ENCODE data around the gene CRADD.
"Not testable (repeated sequence)": the region's sequence is repeated elsewhere in the genome, so short reads cannot be mapped to it uniquely, and the experiment has no call there.

The CRADD gene

GRCh38 chr12:93788853-93789252 is 111.7 kb downstream of the CRADD start:
- DNase-seq: no peak

DNA sequence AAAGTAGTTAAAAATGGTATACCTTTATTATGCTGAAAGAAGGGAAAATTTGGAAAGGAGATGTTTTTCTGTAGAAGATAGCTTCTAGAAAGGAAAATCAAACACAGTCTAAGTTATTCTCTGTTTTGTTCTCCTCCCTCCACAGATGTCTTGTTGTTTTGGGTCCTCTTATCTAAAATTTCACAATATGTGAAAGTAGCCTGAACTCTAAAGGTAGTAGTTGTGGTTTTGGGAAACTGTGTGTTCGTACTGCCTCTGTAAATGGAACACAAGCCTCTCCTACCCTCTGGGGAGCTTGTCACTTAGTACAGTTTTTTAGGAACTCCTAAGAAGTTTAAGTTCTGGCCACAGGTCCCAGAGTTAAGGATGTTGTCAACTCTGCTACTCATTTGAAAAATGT is 112.6 kb downstream of the CRADD start:
- DNase-seq: no peak

GRCh38 chr12:93790472-93791152 is 113.4 kb downstream of the CRADD start:
- peak; percentile 49 to 60 for DNase-seq

DNA sequence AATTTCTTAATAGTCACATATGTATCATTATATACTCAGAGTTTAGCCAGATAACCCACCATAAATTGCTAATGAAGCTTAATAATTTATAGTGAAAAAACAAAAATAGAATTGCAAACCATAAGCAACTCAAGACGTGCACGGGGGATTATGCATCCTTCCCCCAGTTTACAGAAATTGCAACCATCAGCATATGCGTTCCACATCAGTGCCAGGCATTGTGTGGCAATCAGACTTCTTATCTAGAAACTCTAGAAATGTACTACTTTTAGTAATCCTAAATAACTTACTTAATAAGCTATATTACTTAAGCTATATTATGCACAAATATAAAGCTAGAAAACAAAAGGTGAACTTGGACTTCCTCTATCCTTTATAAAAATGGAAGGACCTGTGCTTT is 115.8 kb downstream of the CRADD start:
- DNase-seq: no peak

- DNase-seq: no peak
These were observed 116.8 kb downstream of the CRADD start for GRCh38 chr12:93793983-93794382.

GRCh38 chr12:93794738-93795137 is 117.6 kb downstream of the CRADD start:
- DNase-seq: no peak

DNA sequence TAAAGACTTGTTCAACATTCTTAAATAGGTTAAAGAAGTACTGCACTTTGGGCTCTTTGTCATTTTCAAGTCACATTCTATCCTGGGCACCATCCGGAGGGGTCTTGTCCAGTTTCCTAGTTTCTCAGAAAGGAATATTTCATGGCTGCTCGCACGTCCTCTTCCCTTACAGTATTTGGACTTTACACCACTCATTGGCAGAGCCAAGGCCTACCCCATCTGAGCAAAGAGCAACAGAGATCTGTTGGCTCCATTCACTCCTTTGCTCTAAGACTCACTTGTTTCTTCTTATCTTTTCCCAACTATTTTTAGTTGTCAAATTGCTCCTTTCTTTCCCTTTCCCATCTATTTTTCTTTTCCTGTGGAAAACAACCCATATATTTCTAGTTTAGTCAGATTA is 118.2 kb downstream of the CRADD start:
- no peak for DNase-seq

GRCh38 chr12:93796729-93797128 is 119.6 kb downstream of the CRADD start:
- no peak for DNase-seq

DNA sequence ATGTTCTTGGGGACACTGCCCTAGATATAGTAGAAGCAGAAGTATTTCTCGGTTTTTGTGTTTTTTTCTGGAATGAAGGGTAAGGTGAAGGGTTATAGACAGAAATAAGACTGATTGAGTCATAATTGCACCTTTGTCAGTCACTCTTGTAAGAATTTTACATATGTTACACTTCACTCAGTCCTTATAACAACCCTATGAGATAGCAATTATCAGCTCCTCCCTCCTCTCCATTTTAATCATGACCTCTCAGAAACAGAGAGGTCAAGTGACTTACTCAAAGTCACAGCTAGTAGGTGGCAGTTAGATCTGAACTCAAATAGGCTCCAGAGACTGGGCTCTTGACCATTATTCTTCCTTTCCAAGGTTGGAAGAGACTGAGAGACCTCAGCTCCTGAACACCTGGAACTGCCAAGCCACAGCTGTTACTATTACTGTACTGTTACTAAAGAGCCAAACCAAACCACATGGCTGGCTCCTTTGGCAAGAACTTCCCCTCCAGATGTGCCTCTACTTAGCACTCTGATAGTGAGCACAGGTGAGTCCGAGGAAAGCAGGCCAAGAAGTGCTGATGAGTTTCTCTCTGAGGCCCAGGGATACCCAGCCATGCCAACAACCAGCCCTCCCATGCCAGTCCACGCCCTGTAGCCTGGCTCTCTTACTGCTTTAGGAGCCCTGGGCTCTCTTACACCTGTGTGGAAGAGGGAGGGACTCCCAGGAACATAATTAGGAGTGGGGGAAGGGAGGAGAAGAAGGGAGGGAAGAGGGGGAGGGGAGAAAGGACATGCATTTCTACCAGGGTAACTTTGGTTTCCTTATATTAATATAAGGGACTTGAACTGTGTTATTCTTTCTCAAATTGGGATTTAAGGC is 121.3 kb downstream of the CRADD start:
- no peak for DNase-seq

- DNase-seq: not testable (repeated sequence)
These were observed 124.5 kb downstream of the CRADD start for GRCh38 chr12:93801666-93802065.

DNA sequence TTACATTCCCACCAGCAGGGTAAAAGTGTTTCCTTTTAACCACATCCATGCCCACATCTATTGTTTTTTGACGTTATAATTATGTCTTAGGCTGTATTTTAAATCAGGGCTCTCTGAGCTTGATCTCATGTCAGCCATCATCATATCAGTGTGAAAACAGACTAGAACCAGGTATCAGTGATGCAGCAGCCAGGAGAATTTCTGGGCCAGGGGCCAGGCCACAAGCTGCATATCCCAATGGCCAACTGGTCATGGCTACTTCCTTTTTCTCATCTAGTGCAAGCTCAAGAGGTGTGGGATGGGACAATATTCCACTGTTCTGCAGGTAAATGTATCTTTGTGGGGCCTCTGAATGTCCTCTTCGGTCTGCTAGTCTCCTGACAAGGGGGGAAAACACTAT is 125.1 kb downstream of the CRADD start:
- DNase-seq: no peak

DNA sequence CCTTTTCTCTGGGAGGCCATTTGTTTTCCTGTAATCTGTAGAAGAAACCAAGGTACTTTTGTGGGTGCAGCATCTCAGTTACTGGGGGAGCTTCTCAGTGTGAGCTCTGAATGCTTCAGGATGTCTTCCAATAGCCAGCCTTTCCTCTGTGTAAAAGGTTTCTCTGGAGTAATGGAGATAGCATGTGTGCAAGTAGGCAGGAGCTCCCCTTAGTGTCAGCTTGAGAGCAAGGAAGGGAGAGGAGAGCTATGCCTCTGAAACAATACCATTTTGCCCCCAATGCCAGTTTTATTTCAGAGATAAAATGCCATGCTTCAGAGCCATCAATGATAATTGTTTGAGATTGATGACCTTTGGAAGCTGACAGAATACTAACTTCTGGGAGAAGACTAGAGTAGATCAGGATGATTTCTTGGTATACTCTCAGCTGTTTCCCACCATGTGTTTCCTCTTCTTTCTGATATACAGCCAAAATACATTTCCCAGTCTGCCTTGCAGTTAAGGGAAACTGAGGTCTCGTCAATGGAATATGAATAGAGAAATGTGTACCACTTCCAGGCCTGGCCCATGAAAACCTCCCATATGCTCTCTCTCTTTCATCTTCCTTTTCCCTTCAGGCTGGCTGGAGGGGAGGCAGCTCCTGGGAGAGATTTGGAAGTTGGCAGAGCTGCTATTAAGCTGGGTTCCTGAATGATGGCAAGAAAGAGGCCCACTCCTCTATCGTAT is 125.7 kb downstream of the CRADD start:
- no peak for DNase-seq

DNA sequence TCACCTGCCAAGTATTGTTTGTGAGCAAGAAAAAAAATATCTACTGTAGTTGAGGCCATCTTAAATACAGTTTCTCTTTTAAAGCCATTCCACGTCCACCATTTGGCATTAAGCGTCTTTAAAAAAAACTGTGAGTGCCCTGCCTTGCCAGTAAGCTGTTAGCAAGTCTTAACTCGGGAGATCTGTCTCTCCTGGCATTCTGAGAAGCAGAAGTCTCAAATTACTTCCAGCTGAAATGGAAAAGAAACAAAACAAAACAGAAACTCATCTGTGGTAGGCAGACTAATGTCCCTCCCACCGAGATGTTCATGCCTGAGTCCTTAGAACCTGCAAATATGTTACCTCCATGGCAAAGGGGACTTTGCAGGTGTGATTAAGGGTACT is 126.2 kb downstream of the CRADD start:
- DNase-seq: no peak

GRCh38 chr12:93804392-93805179 is 127.4 kb downstream of the CRADD start:
- DNase-seq: no peak

- no peak for DNase-seq
These were observed 128.6 kb downstream of the CRADD start for GRCh38 chr12:93805736-93806141.

DNA sequence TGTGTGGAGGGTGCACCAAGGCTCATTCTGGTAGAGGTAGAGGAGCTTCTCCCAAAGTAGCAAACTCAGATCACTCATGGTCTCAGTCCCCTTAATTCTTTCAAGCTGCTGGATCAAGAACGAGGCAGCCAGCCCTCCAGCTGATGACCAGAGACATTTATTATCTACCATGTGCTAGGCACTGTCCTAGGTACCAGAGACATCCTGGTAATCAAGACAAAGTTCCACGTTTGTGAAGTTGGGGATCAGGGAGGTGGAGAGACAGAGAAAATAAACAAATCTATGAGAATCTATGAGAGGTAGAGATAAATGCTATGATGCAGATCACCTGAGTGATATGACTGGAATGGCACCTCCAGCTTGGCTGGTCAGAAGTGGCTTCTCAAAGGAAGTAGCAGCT is 130.2 kb downstream of the CRADD start:
- no peak for DNase-seq

DNA sequence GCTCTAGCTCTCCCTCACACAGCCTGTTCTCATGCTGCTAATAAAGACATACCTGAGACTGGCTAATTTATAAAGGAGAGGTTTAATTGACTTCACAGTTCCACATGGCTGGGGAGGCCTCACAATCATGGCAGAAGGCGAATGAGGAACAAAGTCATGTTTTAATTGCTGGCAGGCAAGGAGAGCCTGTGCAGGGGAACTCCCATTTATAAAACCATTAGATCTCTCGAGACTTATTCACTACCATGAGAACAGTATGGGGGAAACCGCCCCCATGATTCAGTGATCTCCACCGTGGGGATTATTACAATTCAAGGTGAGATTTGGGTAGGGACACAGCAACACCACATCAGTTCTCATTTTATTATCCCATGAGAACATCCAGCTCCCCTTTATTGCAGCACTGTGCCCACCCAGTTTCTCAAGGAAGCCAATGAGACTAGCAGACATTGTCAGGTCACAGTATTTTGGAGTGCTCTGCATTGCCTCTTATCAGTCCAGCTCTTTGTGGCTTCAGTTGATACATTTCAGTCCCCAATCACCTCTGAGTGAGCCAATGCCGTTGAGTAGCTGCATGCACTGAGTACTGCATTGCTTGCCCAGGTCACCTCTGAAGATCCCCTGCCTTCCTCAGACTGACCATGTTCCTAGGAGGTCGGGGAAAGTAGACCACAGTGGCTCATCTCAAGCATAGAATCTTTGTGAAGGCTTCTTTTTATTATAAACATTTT is 131.2 kb downstream of the CRADD start:
- no peak for DNase-seq

DNA sequence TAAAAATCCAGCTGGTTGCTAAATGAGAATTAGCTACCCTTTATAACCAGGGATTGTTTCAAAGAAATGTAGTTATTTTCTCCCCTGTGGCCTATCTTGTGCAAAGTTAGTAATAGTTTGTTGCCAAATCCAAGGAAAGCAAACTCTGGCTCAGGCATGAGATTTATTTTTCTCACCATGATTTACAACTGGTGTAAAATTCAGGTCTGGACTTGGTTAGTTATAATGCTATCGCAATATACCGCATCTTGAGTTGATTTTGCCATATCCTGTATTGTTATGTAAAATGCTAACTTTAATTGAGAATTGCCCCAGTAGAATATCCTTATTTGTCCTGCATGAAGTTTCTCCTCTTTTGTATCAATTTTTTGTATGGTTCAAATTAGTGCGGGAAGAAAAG is 135.5 kb downstream of the CRADD start:
- no peak for DNase-seq

DNA sequence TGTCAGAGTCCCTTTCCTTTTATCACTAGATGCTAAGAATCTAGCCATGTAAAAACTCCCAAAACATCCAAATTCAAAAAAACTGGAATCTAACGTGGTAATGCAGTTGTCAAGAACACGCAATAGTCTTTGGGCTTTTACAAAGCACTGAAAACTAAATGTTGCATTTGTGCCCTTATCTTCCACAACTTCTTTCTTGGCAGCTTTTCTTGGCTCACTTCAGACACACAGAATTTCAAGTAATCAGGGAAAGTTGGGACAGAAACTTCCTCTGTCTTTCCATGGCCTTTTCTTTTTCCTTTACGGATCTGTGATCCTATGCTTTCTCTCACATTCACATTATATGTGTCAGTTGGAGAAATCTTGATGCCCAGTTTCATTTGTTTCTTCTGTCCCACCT is 136.0 kb downstream of the CRADD start:
- no peak for DNase-seq

DNA sequence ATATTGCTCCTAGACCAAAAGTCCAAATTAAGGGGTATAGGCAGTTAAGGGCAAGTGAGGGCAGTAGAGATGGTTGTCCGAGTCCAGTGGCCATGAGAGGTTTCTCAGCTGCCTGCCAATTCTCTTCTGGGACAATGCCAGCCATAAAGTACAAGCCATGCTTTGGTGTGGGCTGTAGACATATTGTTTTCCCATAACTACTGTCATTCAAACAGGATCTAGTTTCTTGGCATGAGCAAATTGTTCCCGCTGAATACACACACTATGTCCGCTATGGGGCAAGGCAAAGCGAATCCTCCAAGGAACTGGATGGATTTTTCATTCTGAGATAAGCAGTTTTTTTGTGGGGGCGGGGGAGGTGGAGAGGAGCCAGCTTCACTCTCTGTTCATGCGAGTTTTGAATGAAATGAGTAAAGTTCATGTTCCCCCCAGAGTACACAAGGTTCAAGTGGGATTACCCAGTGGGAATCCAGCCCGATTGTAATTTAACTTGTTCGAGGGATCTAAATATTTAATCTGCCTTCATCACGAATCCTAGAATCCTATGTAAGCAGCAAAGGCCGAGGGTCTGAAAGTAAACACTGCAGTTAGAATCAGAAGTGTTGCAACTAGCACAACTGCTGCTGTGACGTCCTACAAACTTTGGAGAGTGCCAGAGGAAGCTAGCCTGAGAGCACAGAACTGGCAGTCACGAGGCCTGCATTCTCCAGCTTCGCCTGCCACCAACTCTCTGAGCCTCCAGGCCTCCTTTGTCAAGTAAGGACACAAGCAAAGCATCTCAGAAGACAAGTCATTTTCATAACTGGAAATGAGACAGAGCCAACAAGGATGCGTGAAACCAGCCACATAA is 137.0 kb downstream of the CRADD start:
- DNase-seq: no peak

DNA sequence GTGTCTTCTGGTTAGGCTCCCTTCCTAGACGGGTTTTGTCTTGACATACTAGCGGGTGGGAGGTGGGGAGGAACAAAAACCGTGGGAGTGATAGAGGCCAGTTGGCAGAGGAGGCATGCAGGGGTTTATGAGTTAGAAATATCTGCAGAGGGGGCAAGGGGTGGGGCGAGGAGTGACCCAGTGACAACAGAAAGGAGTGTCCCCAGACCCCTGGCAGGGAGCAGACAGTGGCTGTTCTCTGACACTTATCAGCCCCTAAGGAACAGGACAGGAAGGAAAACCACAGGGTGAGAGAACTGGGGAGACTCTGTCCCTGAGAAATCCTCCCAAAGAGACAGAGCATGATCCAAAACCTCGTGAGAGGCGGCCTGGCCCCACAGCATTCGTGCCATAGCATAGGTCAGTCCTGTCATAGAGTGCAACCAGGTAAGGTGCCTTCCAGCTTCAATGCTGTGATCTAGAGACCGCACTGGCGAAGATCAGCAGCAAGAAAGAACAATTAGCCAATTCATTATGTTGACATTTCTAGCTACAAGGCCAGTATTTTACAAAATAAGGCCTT is 141.4 kb downstream of the CRADD start:
- no peak for DNase-seq
